Endodermal cell (in vitro differentiated cells): ENCODE results near the gene SPDYE16. TPM values are rescaled to one million over a fixed set of nuclear protein-coding genes. Genes with fewer than 3 reads are reported as not detected.
"Not testable (repeated sequence)": the region's sequence is repeated elsewhere in the genome, so short reads cannot be mapped to it uniquely, and the experiment has no call there.

ENCODE experiments used
- DNase-seq: peaks from one replicate; pipeline ENCODE4 v3.0.0-alpha.2; 2017
- H3K27ac ChIP-seq: 2 replicates; pipeline ENCODE4 v1.5.1; 2013; ENCODE audit warnings: mild to moderate bottlenecking, low read depth, low read length, moderate library complexity
- H3K27me3 ChIP-seq: 2 replicates; pipeline ENCODE4 v1.6.1; 2013; ENCODE audit warnings: mild to moderate bottlenecking, low read length, moderate library complexity; ENCODE audit not compliant: insufficient read depth, control insufficient read depth, poor library complexity, severe bottlenecking
- H3K36me3 ChIP-seq: 2 replicates; pipeline ENCODE4 v1.7.0; 2013; ENCODE audit warnings: mild to moderate bottlenecking, low read length, moderate library complexity; ENCODE audit not compliant: control insufficient read depth, insufficient read depth
- H3K4me1 ChIP-seq: one replicate; pipeline ENCODE4 v1.7.0; 2013; ENCODE audit warnings: low read length; ENCODE audit not compliant: control insufficient read depth, insufficient read depth
- H3K4me3 ChIP-seq: 2 replicates; pipeline ENCODE4 v1.5.1; 2013; ENCODE audit warnings: mild to moderate bottlenecking, low read length, moderate library complexity
- H3K9ac ChIP-seq: 2 replicates; pipeline ENCODE4 v1.6.1; 2013; ENCODE audit warnings: mild to moderate bottlenecking, low read length, moderate library complexity; ENCODE audit not compliant: poor library complexity, severe bottlenecking; ENCODE audit errors: extremely low read depth
- H3K9me3 ChIP-seq: 2 replicates; pipeline ENCODE4 v1.6.1; 2013; ENCODE audit warnings: mild to moderate bottlenecking, low read length, moderate library complexity; ENCODE audit not compliant: control insufficient read depth
- H3K27ac Mint-ChIP-seq: 2 replicates; pipeline ENCODE4 v1.8.0; 2020; ENCODE audit warnings: mixed read lengths
- H3K27me3 Mint-ChIP-seq: 2 replicates; pipeline ENCODE4 v1.8.0; 2021; ENCODE audit warnings: mild to moderate bottlenecking, mixed read lengths; ENCODE audit not compliant: insufficient read depth
- H3K36me3 Mint-ChIP-seq: 2 replicates; pipeline ENCODE4 v1.8.0; 2020; ENCODE audit warnings: low read depth, mixed read lengths
- H3K4me1 Mint-ChIP-seq: 2 replicates; pipeline ENCODE4 v1.8.0; 2020; ENCODE audit warnings: mixed read lengths
- H3K4me3 Mint-ChIP-seq: 2 replicates; pipeline ENCODE4 v1.8.0; 2020; ENCODE audit warnings: mild to moderate bottlenecking, moderate library complexity, mixed read lengths
- H3K9me3 Mint-ChIP-seq: 2 replicates; pipeline ENCODE4 v1.8.0; 2020; ENCODE audit warnings: mild to moderate bottlenecking, mixed read lengths
- WGBS, 2 experiments: methylation state at CpG; one replicate each; pipeline versions ENCODE4 v1.1.5 to v1.1.7; 2013; ENCODE audit warnings: missing lambda C conversion rate in 2 of 2, mixed read lengths in 1 of 2; ENCODE audit not compliant: insufficient coverage in 1 of 2, insufficient read length in 1 of 2; 5-methylcytosine and 5-hydroxymethylcytosine counted together
- long read RNA-seq, 4 experiments: library from polyadenylated mRNA in 2 of 4; library from RNA in 1 of 4; library from capped mRNA in 1 of 4; stranded (forward) in 3 of 4; unstranded in 1 of 4; transcript quantifications; one replicate each; pipeline ENCODE4 v2.0.0, GENCODE V29; 2020 to 2021; ENCODE audit warnings: inconsistent platforms in 1 of 4
- polyA plus RNA-seq, 2 experiments: library from polyadenylated mRNA; stranded (reverse); fragments of 50-300 nt; gene quantifications; one replicate each; pipeline ENCODE4 v1.2.3, GENCODE V29; 2013
- total RNA-seq, 2 donors: library from RNA; stranded (reverse); fragmentation: NEBNext Ultra II Directional in 1 of 2; extraction: Animal tissue kit (Norgen Biotek cat#: 25700) in 1 of 2; gene quantifications; 2 replicates in 1 of 2; 3 replicates in 1 of 2; pipeline ENCODE4 v1.2.1, GENCODE V29; 2021

Gene SPDYE16, protein sequence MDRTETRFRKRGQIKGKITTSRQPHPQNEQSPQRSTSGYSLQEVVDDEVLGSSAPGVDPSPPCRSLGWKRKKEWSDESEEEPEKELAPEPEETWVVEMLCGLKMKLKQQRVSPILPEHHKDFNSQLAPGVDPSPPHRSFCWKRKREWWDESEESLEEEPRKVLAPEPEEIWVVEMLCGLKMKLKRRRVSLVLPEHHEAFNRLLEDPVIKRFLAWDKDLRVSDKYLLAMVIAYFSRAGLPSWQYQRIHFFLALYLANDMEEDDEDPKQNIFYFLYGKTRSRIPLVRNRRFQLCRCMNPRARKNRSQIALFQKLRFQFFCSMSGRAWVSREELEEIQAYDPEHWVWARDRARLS
- total RNA-seq: under 1 TPM in 1 of 2 donors, not detected in 1; 0.37 TPM
- not detected for polyA plus RNA-seq (2013, experiment 1 of 2)
- polyA plus RNA-seq (2013, experiment 2 of 2): not detected
- long read RNA-seq, experiment 1: 0 reads
- long read RNA-seq, experiment 2: 0 reads
- long read RNA-seq, experiment 3: 0 reads
- long read RNA-seq, experiment 4: 0 reads

DNA sequence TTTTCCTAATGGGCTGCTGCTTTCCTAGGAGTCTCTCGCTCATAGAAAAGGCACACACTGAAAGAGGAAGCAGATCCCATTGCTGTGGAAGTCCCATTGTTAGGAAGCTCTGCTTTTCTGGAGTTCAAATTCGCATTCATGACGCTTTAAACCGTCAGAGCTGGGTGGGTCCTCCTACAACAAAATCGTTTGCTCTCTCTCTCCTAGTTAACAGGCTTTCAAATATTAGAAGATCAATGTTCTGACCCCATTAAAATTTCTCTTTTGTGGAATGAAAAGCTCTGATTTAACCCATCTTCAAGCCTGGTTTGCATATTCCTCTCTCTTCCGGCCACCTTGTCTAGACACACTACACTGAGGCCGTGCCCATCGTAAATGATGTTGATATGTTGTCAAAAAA is at the start of gene SPDYE16:
Gene SPDYE16, minus strand, starts transcription at position 101 of the 400 bp plus-strand sequence. CDS start 1,838 bp downstream, outside the sequence.
- not testable (repeated sequence) for DNase-seq, H3K27ac Mint-ChIP-seq, H3K4me1 Mint-ChIP-seq, H3K9me3 Mint-ChIP-seq, H3K36me3 ChIP-seq, H3K4me3 ChIP-seq, H3K36me3 Mint-ChIP-seq, H3K9ac ChIP-seq, H3K9me3 ChIP-seq, H3K27ac ChIP-seq, H3K27me3 Mint-ChIP-seq, H3K4me3 Mint-ChIP-seq, H3K4me1 ChIP-seq, H3K27me3 ChIP-seq
- WGBS, 2 experiments: no CpG with 5 or more reads among the region's 8 CpGs

DNA sequence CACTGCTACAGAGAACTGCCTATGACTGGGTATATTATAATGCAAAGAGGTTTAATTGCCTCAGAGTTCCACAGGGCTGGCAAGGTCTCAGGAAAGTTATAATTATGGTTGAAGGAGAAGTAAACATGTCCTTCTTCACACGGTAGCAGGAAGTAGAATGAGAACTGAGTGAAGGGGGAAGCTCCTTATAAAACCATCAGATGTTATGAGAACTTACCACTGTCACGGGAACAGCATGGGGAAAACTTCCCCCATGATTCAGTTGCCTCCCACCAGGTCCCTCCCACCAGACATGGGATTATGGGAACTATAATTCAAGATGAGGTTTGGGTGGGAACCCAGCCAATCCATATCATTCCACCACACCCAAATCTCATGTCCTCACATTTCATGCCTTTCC is 49.6 kb upstream of the SPDYE16 start:
- H3K36me3 ChIP-seq, H3K27me3 ChIP-seq, H3K27me3 Mint-ChIP-seq, H3K9ac ChIP-seq, H3K27ac Mint-ChIP-seq, H3K27ac ChIP-seq, H3K4me3 ChIP-seq, H3K4me1 ChIP-seq, H3K9me3 Mint-ChIP-seq, H3K36me3 Mint-ChIP-seq, DNase-seq, H3K4me3 Mint-ChIP-seq, H3K4me1 Mint-ChIP-seq, H3K9me3 ChIP-seq: not testable (repeated sequence)
- WGBS, 2 experiments: 100% methylated on average over 2 of the region's 2 CpGs; no CpG with 5 or more reads in 1 of the 2 experiments

DNA sequence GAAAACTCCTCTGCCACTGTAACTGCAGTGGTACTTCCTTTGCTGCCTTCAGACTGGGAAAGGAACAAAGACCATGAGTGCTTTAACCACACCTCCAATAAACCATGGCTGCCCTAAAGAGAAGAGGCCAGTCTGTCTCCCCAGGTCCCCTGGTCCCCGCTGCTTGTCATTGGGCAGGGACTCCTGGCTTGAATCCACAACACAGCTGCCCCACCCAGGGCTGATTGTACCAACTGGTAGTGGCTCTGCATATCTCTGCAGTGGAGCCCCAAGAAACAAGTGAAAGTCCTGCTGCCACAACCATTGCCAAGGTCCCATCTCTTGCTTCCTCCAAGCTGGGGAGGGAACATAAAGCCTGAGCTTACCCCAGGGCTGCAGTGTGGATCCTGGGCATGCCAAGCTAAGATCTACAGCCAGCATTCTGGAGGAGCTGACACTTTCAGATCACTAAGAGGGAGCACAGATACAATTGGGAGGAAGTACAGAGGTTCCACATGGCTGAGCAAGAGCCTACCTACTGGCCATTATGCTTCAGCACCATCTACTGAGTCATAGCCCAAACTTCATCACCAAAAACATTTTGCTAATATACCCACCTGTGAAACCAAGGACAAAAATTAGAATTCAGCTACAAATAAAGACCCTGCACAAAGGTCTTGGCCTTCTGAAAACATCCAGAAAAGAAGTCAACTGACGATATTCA is 48.7 kb upstream of the SPDYE16 start:
- not testable (repeated sequence) for H3K36me3 Mint-ChIP-seq, H3K9me3 ChIP-seq, H3K9me3 Mint-ChIP-seq, H3K27ac ChIP-seq, H3K27me3 ChIP-seq, H3K27ac Mint-ChIP-seq, H3K9ac ChIP-seq, H3K27me3 Mint-ChIP-seq, H3K4me1 ChIP-seq, DNase-seq, H3K4me3 ChIP-seq, H3K4me3 Mint-ChIP-seq, H3K36me3 ChIP-seq
- WGBS, 2 experiments: 100% methylated on average over 2 of the region's 2 CpGs; no CpG with 5 or more reads in 1 of the 2 experiments
- peaks cover 10% of the 10 kb centered on the region for H3K4me1 Mint-ChIP-seq

DNA sequence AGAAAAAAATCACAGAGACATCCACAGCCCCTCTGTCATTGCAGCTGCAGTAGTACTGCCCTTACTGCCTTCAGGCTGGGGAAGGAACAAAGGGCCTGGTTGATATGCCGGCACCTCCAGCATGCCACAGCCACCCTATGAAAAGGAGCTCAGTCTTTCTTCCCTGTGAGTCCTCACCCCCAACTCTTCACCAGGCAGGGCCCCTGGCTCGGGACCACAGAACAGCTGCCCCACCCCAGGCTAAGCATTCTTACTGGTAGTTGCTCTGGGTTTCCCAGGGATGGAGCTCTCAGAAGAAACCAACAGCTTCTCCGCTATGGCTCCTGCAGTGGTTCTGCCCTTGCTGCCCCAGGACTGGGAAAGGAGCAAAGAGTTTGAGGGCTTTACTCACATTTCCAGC is 47.9 kb upstream of the SPDYE16 start:
- not testable (repeated sequence) for H3K27me3 Mint-ChIP-seq, H3K36me3 Mint-ChIP-seq, H3K9ac ChIP-seq, DNase-seq, H3K9me3 Mint-ChIP-seq, H3K27ac ChIP-seq, H3K9me3 ChIP-seq, H3K4me3 Mint-ChIP-seq, H3K27ac Mint-ChIP-seq, H3K27me3 ChIP-seq, H3K36me3 ChIP-seq, H3K4me3 ChIP-seq, H3K4me1 ChIP-seq
- peaks cover 17% of the 10 kb centered on the region for H3K4me1 Mint-ChIP-seq
- 95% methylated on average over 2 of the region's 3 CpGs; no CpG with 5 or more reads in 1 of the 2 experiments for WGBS, 2 experiments

DNA sequence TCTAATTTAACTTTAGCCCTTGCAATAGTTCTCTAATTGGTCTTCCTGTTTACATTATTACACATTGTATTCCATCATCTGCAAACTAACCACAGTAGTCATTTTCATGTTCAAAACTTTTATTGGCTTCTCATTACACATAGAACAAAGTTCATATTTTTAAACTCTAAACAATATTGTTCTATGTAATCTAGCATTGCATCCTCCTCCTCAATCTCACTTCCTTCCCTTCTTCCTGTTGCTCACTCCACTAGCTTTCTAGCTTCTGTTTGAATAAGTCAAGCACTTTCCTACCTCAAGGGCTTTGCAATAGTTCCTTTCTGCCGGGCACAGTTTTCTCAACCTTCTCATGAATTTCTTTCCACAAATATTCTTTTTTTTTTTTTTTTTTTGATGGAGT is 45.5 kb upstream of the SPDYE16 start:
- no CpG with 5 or more reads among the region's 1 CpG for WGBS, 2 experiments
- H3K4me1 Mint-ChIP-seq: peaks cover 26% of the 10 kb centered on the region
- not testable (repeated sequence) for DNase-seq, H3K4me3 Mint-ChIP-seq, H3K4me3 ChIP-seq, H3K4me1 ChIP-seq, H3K9ac ChIP-seq, H3K27me3 Mint-ChIP-seq, H3K9me3 ChIP-seq, H3K9me3 Mint-ChIP-seq, H3K36me3 Mint-ChIP-seq, H3K27me3 ChIP-seq, H3K36me3 ChIP-seq, H3K27ac ChIP-seq, H3K27ac Mint-ChIP-seq

DNA sequence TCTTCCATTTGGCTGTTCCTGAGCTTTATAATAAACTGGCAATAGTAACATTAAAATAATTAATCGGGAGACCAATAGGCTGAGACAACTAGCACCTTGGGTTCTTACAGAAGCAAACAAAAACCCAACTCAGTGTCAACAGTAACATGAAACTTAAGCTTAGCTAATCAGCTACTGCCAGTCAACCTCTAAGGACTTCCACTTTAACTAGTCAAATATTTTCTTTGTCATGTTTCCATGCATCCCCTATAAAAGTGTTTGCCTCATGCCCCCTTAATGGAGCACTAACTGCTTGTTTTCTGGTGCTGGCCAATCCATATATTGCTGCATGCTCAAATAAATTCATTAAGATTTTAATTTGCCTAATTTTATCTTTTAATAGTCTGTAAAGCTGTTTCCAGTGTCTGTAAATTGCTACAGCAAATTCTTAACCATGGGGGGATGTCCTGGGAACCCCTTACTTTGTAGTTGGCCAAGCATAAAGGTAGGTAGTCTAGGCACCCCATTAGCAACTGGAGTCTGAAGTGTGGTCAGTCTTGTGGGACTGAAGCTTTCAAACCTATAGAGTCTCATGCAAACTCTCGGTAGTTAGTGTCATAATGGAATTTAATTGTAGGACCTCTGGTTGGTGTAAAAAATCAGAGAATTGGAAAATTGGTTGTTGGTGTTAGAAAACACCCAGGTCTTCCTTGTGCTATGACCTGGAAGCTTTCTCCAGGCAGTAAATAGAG is 43.7 kb upstream of the SPDYE16 start:
- 89% methylated on average over 2 of the region's 2 CpGs; no CpG with 5 or more reads in 1 of the 2 experiments for WGBS, 2 experiments
- H3K4me3 ChIP-seq, H3K9me3 ChIP-seq, H3K27me3 Mint-ChIP-seq, H3K4me1 ChIP-seq, H3K27ac Mint-ChIP-seq, H3K27ac ChIP-seq, H3K9ac ChIP-seq, H3K36me3 Mint-ChIP-seq, H3K4me3 Mint-ChIP-seq, H3K27me3 ChIP-seq, H3K36me3 ChIP-seq, H3K9me3 Mint-ChIP-seq, DNase-seq: not testable (repeated sequence)
- peaks cover 35% of the 10 kb centered on the region for H3K4me1 Mint-ChIP-seq
